Stimulated activated CD4-positive, alpha-beta T cell treated with anti-CD3 and anti-CD28 coated beads, Interleukin-2, amount 100 ng/mL, for 48 hours (primary cell): ENCODE data around the gene EIF5A.

Experiments
- DNase-seq, 2 donors: peaks; one replicate each; pipeline ENCODE4 v3.0.0-alpha.2; 2020

EIF5A gene

GRCh38 chr17:7285679-7286078, 21.7 kb upstream of the EIF5A start:
- DNase-seq = no peak

GRCh38 chr17:7289256-7290032, 18.0 kb upstream of the EIF5A start:
- DNase-seq = no peak

GRCh38 chr17:7290166-7290565, 17.3 kb upstream of the EIF5A start:
- DNase-seq = no peak

- no peak for DNase-seq
Observed at GRCh38 chr17:7290685-7291084, 16.7 kb upstream of the EIF5A start.

- DNase-seq = no peak
Observed at GRCh38 chr17:7292194-7292593, 15.2 kb upstream of the EIF5A start.

- DNase-seq = no peak
Observed at GRCh38 chr17:7292729-7293128, 14.7 kb upstream of the EIF5A start.

- no peak for DNase-seq
Observed at GRCh38 chr17:7293159-7293558, 14.3 kb upstream of the EIF5A start.

- DNase-seq = no peak
Observed at GRCh38 chr17:7293816-7294613, 13.4 kb upstream of the EIF5A start.

GRCh38 chr17:7294614-7295153, 12.7 kb upstream of the EIF5A start, which contains the start of gene YBX2:
TSS of gene YBX2 (minus strand) at chr17:7294639. CDS start at chr17:7294500, 139 bp downstream.
- peak; percentile 61 to 74 for DNase-seq

GRCh38 chr17:7295230-7296180, 11.9 kb upstream of the EIF5A start:
- no peak for DNase-seq

GRCh38 chr17:7296189-7296861, 11.1 kb upstream of the EIF5A start:
- peak; percentile 66 to 79 for DNase-seq

- DNase-seq = no peak
Observed at GRCh38 chr17:7304179-7304578, 3.2 kb upstream of the EIF5A start.

GRCh38 chr17:7307686-7308624, 527 bp downstream of the EIF5A start:
- peak in 1 of 2 donors; percentile 46 for DNase-seq

- peak; percentile 68 to 76 for DNase-seq
Observed at GRCh38 chr17:7308625-7309433, 1.4 kb downstream of the EIF5A start.

- no peak for DNase-seq
Observed at GRCh38 chr17:7309628-7310027, 2.2 kb downstream of the EIF5A start.

- DNase-seq = no peak
Observed at GRCh38 chr17:7311110-7311705, 3.8 kb downstream of the EIF5A start.

GRCh38 chr17:7312432-7313087, 5.1 kb downstream of the EIF5A start:
- no peak for DNase-seq

- DNase-seq = no peak
Observed at GRCh38 chr17:7313088-7313889, 5.9 kb downstream of the EIF5A start.
